ENCODE measurements around the gene ZYX.

DNA sequence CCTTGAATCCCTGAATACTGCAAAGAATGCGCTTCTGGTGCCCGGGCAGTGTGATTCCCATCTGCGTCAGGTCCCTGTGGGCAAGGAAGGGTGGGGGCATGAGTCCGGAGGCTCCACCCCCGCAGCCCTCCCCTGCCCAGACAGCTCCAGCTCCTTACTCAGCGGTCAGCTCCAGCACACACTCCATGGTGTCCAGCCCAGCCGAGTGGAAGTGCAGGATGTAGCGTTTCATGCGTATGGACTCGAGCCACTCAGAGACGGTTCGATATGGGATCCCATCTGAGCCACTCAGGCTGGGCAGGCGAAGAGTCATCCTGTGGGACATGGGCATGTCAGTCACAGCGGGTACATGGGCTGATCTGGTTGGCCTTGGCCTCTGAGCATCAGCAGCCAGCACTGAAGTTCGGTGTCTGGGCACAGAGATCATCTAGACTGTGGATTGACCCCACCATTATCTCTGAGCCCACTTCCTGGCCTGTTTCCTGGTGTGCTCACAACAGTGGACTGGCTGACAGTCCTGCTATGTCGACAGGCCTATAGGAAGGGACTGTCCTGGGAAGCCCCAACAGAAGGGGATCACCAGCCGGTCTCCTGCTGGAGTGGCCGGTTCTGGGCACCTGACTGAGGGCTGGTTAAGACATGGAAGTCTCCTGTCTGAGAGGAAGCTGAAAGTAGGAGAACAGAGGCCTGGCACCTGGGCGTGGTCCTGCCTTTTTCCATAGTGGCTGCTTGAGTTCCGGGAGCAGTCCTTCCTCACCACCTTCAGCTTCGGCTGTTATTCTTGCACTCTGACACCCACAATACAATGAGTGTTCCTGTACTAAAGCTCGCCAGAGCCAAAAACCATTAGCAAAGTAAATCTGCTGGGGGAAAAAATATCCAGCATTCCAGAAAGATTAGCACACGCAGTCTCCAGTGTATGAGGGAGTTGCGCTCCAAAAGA is 10.6 kb downstream of the ZYX start:
- TF ChIP-seq, protein P1, sequence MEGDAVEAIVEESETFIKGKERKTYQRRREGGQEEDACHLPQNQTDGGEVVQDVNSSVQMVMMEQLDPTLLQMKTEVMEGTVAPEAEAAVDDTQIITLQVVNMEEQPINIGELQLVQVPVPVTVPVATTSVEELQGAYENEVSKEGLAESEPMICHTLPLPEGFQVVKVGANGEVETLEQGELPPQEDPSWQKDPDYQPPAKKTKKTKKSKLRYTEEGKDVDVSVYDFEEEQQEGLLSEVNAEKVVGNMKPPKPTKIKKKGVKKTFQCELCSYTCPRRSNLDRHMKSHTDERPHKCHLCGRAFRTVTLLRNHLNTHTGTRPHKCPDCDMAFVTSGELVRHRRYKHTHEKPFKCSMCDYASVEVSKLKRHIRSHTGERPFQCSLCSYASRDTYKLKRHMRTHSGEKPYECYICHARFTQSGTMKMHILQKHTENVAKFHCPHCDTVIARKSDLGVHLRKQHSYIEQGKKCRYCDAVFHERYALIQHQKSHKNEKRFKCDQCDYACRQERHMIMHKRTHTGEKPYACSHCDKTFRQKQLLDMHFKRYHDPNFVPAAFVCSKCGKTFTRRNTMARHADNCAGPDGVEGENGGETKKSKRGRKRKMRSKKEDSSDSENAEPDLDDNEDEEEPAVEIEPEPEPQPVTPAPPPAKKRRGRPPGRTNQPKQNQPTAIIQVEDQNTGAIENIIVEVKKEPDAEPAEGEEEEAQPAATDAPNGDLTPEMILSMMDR (IDR thresholded peaks at IDR 0.05): no peak
- TF ChIP-seq POLR2A (IDR thresholded peaks at IDR 0.05) (no peak), POLR2AphosphoS5 (IDR thresholded peaks at IDR 0.05; ENCODE audit: insufficient read depth in 1 of 2, low read depth in 1 of 2) (peak; percentile 73 to 81)

Data from vagina (tissue), 2 donors.